ENCODE results near the gene TSPAN31.

TSPAN31 gene

DNA sequence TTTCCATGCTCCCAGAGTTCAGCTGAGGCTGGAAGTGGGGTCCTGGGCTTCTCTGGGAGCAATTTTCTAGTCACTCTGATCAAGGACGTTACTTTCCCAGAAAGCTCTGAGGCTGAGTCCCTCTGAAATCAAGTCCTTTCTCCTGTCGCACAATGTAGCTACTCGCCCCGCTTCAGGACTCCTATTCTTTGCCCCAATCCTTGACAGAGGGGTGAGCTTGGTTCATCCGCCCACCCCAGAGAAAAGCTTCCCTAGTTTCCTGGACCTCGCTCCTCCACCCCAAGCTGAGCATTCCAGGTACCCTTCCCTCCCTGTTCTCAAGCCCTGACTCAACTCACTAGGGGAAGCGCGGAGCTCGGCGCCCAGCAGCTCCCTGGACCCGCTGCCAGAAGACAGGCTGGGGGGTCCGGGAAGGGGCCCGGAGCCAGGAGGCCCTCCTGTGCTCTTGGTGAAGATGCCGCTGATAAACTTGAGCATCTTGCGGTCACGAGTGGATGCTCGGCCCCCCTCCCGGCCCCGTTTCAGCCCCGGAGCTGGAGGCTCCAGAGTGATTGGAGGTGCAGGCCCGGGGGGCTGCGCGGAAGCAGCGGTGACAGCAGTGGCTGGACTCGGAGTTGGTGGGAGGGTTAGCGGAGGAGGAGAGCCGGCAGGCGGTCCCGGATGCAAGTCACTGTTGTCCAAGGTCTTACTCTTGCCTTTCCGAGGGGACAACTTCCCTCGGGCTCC is 7.9 kb upstream of the TSPAN31 start:
- Histone ChIP-seq H3K9me3 (ENCODE audit: control insufficient read depth, insufficient read depth, low read length) (no peaks in the 10 kb centered on the region), H3K9ac (ENCODE audit: low read depth, low read length) (peak overlapping the region; percentile 37; the same call in 1 of the 2 replicates), H3K36me3 (ENCODE audit: insufficient read depth, low read length) (no peaks in the 10 kb centered on the region), H3K4me1 (ENCODE audit: insufficient read depth, low read length) (peaks cover 16% of the 10 kb centered on the region)

DNA sequence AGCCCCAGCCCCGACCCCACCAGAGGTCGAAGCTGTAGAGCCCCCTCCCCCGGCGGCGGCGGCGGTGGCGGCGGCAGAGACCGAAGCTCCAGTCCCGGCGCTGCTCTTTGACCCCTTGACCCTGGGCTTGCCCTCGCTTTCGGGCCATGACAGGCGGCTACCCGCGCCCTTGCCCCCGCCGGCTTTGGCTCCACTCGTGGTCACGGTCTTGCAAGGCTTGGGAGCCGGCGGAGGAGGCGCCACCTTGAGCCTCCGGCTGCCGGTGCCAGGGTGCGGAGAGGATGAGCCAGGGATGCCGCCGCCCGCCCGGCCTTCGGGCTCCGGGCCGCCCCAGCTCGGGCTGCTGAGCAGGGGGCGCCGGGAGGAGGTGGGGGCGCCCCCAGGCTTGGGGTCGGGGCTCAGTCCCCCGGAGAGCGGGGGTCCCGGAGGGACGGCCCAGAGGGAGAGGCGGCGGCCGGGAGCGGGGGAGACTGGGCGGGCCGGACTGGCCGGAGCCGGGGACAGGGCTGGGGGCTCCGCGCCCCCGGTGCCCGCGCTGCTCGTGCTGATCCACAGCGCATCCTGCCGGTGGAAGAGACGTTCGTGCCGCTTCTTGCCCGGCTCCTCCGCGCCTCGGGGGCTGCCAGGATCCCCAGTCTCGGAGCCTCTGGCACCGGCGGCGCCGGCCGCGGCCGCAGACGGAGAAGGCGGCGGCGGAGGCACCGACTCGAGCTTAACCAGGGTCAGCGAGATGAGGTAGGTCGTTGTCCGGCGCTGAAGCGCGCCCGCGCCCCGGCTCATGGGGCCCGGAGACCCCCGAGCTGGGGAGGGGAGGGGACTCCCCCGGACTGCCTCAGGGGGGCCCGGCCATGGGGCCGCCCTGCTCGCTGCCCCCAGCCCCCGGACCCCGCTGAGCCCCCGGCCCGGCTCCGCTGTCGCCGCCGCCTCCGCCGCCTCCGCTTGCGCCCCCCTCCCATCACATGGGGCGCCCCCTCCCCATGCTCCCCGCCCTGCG is 7.1 kb upstream of the TSPAN31 start:
- H3K9ac ChIP-seq (ENCODE audit: low read depth, low read length): peak overlapping the region; percentile 29; the same call in 1 of the 2 replicates
- no peaks in the 10 kb centered on the region for H3K9me3 ChIP-seq (ENCODE audit: control insufficient read depth, insufficient read depth, low read length)
- no peaks in the 10 kb centered on the region for H3K36me3 ChIP-seq (ENCODE audit: insufficient read depth, low read length)
- peaks cover 16% of the 10 kb centered on the region for H3K4me1 ChIP-seq (ENCODE audit: insufficient read depth, low read length)

DNA sequence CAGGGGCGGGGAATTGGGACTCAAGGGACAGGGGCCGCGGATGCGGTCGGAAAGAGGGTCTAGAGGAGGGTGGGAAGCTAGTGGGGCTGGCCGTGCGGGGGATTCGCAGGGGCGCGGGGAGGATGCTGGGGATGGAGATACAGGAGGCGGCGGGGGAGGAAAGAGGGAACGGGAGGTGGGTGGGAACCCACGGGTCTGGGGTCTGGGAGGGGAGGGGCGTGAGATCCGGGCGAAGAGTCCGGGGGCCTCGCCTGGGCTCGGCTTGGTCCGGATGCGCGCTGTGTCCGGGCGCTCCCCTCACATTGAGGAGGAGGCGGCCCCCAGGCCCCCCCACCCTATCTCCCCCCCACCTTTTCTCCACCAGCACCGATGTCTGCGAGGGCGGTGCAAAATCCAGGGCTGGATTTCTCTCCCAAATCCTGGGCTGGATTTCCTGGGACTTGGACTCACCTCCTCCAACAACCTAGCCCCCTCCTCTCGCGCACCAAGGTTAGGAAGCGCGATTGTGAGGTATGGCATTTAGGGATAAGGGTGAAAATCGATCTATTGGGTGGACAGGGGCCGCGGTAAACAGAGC is 6.1 kb upstream of the TSPAN31 start, which contains the start of gene AGAP2:
TSS of gene AGAP2 (minus strand) at position 82 of the 577 bp plus-strand sequence. CDS start 496 bp downstream, outside the sequence.
- Histone ChIP-seq H3K4me1 (ENCODE audit: insufficient read depth, low read length) (peaks cover 16% of the 10 kb centered on the region), H3K36me3 (ENCODE audit: insufficient read depth, low read length) (no peaks in the 10 kb centered on the region), H3K9me3 (ENCODE audit: control insufficient read depth, insufficient read depth, low read length) (no peaks in the 10 kb centered on the region), H3K9ac (ENCODE audit: low read depth, low read length) (peak within 1 kb of the TSS; percentile 29; the same call in 1 of the 2 replicates)

DNA sequence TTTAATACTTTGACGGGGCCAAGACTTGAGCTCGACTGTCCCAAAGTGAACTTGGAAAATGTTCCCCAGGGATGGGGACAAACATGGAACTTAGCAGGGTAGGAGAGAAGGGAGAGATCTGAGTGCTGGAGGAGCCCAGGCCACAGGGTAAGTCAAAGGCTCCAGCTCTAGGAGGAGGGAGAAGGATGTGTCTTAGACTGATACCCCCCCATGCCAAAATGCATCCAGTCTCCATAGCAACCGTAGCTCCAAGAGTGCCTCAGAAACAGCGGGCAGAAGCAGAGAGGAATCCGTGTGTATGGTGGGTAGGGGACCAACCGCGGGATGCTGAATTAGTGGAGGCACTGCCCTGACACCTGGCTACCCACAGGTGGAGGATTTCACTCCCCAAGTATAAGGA is 5.5 kb upstream of the TSPAN31 start:
- Histone ChIP-seq H3K9me3 (ENCODE audit: control insufficient read depth, insufficient read depth, low read length) (no peaks in the 10 kb centered on the region), H3K9ac (ENCODE audit: low read depth, low read length) (peak overlapping the region; percentile 13; the same call in 1 of the 2 replicates), H3K4me1 (ENCODE audit: insufficient read depth, low read length) (peaks cover 16% of the 10 kb centered on the region), H3K36me3 (ENCODE audit: insufficient read depth, low read length) (no peaks in the 10 kb centered on the region)

DNA sequence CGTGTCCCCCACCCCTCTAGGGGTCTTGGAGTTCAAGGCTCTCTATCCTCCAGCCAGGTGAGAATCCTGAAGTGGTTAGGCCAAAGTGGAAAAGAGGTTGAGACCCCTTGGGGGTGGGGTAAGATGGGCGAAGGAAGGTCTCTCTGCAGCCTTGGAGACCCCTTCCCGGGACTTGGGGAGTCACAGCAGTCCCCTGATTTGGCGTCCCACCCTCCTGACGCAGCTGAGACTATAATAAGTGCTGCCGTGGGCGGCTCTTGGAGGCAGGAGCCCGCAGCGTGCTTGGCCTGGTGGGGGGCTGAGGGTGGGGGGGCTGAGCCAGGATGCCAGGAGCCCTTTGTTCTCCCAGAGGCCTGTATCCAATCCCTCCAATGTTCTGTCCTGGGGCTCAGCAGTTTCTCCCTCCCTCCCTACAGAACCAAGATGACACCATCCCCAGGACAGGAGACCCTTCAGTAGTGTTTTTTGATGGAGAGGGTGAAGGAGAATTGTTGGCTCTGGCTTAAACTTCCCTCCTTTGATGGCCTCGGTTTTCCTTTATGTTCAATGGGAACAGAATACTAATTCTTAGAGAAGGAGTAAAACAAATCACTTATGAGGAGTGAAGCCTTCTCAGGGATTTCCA is 4.8 kb upstream of the TSPAN31 start:
- Histone ChIP-seq H3K9ac (ENCODE audit: low read depth, low read length) (no peak overlapping the region), H3K36me3 (ENCODE audit: insufficient read depth, low read length) (no peaks in the 10 kb centered on the region), H3K9me3 (ENCODE audit: control insufficient read depth, insufficient read depth, low read length) (no peaks in the 10 kb centered on the region), H3K4me1 (ENCODE audit: insufficient read depth, low read length) (peaks cover 12% of the 10 kb centered on the region)

DNA sequence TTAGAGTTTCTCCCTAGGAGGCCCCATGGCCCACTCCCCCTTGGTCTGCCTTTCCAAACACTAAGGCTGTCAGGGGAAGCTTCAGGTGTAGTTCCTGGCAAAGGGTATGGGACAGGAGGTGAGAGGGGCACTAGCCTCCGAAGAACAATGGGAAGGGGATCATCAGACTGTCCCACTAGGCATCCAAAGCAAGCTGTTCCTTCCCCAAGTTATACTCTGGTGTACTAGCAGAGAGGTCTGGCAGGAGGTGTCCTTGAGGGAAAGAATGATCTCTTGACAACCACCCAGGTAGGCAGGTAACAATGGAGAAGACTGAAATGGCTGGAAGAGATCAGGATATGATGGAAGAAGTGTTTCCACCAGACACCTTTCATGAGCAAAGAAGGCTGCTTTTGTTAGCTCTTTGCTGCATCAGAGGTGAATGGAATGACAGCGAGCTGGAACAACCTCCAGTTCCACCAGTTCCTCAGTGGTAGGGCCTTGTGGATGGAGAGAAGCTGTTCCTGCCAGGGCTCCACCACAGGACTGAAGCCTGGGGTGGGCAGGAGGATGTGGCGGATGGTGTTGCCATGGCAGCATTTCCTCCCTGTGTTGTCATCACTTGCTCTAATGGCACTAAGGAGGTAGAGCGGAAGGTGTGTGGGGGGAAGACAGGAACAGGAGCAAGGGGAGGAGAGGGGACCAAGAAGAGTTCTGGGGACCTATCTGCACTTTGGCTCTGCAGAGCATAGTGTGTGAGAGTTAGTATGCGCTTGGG is 4.0 kb upstream of the TSPAN31 start:
- H3K36me3 ChIP-seq (ENCODE audit: insufficient read depth, low read length): no peaks in the 10 kb centered on the region
- no peaks in the 10 kb centered on the region for H3K9me3 ChIP-seq (ENCODE audit: control insufficient read depth, insufficient read depth, low read length)
- H3K4me1 ChIP-seq (ENCODE audit: insufficient read depth, low read length): peaks cover 10% of the 10 kb centered on the region
- H3K9ac ChIP-seq (ENCODE audit: low read depth, low read length): no peak overlapping the region

DNA sequence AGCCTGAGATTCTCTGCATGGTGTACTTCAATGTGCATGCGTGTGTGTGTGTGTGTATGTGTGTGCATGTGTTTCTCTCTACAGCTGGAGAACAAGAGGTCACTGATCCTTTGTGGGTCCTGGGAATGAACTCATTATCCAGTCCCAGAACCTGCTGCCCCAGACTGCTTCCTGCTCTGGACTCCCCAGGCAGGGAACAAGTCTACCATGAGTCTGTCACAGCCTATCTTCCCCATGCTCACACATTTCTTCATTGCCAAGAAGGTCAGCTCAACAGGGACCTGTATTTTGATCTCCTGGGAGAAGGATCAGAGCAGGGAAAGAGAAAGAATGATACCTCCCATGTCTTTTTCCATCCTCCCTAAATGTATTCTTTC is 3.4 kb upstream of the TSPAN31 start:
- H3K9me3 ChIP-seq (ENCODE audit: control insufficient read depth, insufficient read depth, low read length): no peaks in the 10 kb centered on the region
- H3K36me3 ChIP-seq (ENCODE audit: insufficient read depth, low read length): no peaks in the 10 kb centered on the region
- H3K9ac ChIP-seq (ENCODE audit: low read depth, low read length): peak overlapping the region; percentile 22; the same call in 1 of the 2 replicates
- peaks cover 10% of the 10 kb centered on the region for H3K4me1 ChIP-seq (ENCODE audit: insufficient read depth, low read length)

DNA sequence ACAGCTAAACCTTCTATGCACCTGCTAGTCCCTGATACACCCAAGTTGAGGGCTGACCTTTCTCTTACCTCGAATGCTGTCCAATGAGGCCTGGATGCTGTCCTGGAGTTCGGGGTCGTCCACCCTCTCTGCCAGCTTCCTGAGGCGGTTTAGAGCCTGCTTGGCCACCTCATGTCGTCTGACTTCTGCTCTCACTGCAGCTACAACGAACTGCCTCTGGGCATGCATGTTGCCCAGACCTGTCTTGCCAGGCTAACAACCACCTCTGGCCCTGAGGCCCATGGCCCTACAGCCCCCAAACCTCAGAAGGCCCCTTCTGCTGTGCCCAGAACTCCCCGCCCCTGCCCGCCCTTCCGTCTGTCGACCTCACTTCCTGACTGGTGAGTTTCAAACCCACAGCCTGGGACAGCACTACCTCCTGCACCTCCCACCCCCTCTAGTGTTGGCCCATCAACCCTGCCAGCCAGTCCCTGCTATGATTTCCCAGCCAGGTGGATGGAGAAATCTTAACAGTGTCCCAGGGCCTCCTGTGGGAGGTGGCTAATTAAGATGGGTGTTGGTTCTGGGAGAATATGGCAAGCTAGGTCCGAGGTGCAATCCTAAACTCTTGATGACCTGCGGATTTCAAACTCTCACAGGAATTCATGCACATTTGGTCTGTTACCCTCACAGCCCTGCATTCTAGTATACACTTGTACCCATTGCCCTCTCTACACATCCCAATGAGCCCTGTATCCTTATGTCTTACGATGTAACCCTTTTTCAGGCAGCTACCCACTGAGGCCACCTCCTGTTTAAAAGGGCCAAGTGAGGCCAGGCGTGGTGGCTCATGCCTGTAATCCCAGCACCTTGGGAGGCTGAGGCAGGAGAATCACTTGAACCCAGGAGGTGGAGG is 2.7 kb upstream of the TSPAN31 start:
- H3K9me3 ChIP-seq (ENCODE audit: control insufficient read depth, insufficient read depth, low read length): no peaks in the 10 kb centered on the region
- peaks cover 7% of the 10 kb centered on the region; the same call in 1 of the 2 replicates for H3K4me1 ChIP-seq (ENCODE audit: insufficient read depth, low read length)
- peak overlapping the region; percentile 22; the same call in 1 of the 2 replicates for H3K9ac ChIP-seq (ENCODE audit: low read depth, low read length)
- 0 out of 2 replicates have a peak, but pooled peaks cover 3% of the 10 kb centered on the region for H3K36me3 ChIP-seq (ENCODE audit: insufficient read depth, low read length)

DNA sequence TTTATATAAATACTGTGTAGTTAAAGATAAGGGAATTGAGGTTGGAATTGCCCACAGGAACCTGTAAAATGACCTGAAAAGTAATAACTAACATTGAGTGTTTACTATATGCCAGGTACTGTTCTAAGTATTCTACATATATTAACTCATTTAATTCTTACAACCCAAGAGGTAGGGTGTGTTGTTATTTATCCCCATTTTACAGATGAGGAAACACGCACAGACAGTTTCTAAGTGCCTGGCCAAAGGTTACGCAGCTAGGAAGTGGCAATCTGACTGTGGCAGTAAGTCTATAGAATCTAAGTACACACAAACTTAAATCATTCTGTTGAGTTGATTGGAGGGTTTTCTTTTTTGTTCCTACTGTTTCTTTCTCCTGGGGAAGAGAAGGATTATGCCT is 1.1 kb upstream of the TSPAN31 start:
- Histone ChIP-seq H3K9me3 (ENCODE audit: control insufficient read depth, insufficient read depth, low read length) (no peaks in the 10 kb centered on the region), H3K9ac (ENCODE audit: low read depth, low read length) (no peak overlapping the region), H3K36me3 (ENCODE audit: insufficient read depth, low read length) (peaks cover 11% of the 10 kb centered on the region; the same call in 1 of the 2 replicates), H3K4me1 (ENCODE audit: insufficient read depth, low read length) (peaks cover 7% of the 10 kb centered on the region; the same call in 1 of the 2 replicates)

DNA sequence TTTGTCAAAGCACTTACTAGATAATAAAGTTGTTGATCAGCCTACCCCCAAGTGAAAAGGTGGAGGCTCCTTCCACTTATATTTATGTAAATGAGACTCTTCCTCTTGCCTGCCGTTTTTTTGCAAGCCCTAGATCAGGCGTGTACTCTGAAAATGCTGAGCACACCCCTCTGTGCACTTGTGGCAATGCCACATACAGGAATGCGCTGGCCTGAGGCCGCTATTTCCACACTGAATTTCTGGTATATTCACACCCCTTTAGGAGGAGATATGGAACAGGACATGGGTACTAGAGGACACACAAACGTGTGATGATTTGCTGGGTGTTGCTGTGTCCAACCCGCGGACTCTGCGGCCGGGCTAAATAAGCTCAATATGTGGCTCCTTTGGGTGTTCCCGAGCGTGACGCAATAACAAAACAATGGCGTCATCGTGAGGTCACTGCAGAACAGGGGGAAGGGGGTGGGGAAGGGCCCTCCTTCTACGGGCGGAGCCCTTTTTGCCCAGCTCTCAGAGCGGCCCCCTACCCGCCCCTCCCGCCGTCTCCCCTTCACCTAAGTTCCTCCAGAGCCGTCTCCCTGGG is 554 bp upstream of the TSPAN31 start:
- peaks cover 14% of the 10 kb centered on the region; the same call in 1 of the 2 replicates for H3K36me3 ChIP-seq (ENCODE audit: insufficient read depth, low read length)
- peak overlapping the region; percentile 94 for H3K9ac ChIP-seq (ENCODE audit: low read depth, low read length)
- peaks cover 3% of the 10 kb centered on the region; the same call in 1 of the 2 replicates for H3K4me1 ChIP-seq (ENCODE audit: insufficient read depth, low read length)
- H3K9me3 ChIP-seq (ENCODE audit: control insufficient read depth, insufficient read depth, low read length): no peaks in the 10 kb centered on the region

DNA sequence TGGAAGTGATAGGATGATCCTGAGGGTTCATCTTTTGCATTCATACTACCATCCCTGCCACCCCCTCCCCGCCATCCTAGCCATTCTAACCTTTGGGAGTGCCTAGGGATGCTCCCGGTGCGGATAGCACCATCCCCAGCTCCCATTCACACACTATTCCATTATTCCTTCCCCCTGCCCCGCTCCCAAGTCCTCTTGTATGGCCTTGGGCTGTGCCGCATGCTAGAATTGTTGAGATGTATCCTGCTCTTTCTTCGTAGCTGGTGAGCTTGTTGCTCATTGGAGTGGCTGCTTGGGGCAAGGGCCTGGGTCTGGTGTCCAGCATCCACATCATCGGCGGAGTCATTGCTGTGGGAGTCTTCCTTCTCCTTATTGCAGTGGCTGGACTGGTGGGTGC is 644 bp downstream of the TSPAN31 start:
- Histone ChIP-seq H3K4me1 (ENCODE audit: insufficient read depth, low read length) (no peaks in the 10 kb centered on the region), H3K9ac (ENCODE audit: low read depth, low read length) (peak overlapping the region; percentile 94), H3K9me3 (ENCODE audit: control insufficient read depth, insufficient read depth, low read length) (no peaks in the 10 kb centered on the region), H3K36me3 (ENCODE audit: insufficient read depth, low read length) (peaks cover 17% of the 10 kb centered on the region; the same call in 1 of the 2 replicates)

DNA sequence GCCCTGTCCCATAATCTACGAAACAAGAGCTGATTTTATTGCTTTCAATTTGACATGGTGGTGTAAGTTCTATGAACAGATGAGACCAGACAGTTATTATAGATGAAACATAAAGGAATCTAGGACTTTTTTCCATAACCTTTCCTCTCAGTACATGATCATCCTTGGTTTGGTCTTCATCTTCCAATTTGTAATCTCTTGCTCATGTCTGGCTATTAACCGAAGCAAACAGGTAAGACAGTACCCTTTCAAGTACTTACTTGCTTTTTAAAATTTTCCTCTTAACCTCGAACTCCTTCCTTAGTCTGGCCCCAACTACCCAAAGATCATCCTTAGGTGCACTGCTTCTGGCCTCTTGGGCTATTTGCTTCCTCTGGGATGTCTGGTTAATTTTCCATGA is 1.2 kb downstream of the TSPAN31 start:
- H3K9me3 ChIP-seq (ENCODE audit: control insufficient read depth, insufficient read depth, low read length): no peaks in the 10 kb centered on the region
- H3K9ac ChIP-seq (ENCODE audit: low read depth, low read length): no peak overlapping the region
- H3K4me1 ChIP-seq (ENCODE audit: insufficient read depth, low read length): no peaks in the 10 kb centered on the region
- H3K36me3 ChIP-seq (ENCODE audit: insufficient read depth, low read length): peaks cover 17% of the 10 kb centered on the region; the same call in 1 of the 2 replicates
